ENCODE results near the gene NHLH2.

DNA sequence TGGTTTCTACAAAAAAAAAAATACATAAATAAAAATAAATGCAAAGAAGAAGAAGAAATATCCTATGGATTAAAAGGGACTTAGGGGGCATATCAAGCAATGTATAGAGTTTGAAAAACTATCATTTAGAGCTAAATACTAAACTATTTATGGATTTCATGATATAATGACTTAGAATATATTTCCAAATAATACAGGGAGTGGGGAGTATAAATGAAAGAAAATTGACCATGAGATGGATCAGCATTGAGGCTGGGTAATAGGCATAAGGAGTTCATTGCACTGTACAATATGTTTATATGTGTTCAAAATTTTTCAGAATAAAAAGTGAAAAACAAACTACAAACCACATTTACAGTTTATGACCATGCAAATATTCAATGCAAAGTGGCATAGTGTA, 18.8 kb downstream of the NHLH2 start:
- TF ChIP-seq EZH2 (IDR thresholded peaks at IDR 0.05; ENCODE audit: borderline replicate concordance, insufficient read depth, low read depth, low read length, poor library complexity, severe bottlenecking): no peak
- TF ChIP-seq, protein P1, sequence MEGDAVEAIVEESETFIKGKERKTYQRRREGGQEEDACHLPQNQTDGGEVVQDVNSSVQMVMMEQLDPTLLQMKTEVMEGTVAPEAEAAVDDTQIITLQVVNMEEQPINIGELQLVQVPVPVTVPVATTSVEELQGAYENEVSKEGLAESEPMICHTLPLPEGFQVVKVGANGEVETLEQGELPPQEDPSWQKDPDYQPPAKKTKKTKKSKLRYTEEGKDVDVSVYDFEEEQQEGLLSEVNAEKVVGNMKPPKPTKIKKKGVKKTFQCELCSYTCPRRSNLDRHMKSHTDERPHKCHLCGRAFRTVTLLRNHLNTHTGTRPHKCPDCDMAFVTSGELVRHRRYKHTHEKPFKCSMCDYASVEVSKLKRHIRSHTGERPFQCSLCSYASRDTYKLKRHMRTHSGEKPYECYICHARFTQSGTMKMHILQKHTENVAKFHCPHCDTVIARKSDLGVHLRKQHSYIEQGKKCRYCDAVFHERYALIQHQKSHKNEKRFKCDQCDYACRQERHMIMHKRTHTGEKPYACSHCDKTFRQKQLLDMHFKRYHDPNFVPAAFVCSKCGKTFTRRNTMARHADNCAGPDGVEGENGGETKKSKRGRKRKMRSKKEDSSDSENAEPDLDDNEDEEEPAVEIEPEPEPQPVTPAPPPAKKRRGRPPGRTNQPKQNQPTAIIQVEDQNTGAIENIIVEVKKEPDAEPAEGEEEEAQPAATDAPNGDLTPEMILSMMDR (IDR thresholded peaks at IDR 0.05): no peak
